HL-60 (cell line): ENCODE results near the gene VOPP1.
"Not testable (repeated sequence)": the region's sequence is repeated elsewhere in the genome, so short reads cannot be mapped to it uniquely, and the experiment has no call there.

Experiments used
- CTCF ChIP-seq: IDR thresholded peaks from one replicate; pipeline ENCODE4 v1.5.1; 2011; ENCODE audit warnings: low read length, control low read depth, inconsistent platforms; ENCODE audit not compliant: insufficient read depth
- POLR2AphosphoS5 ChIP-seq: IDR thresholded peaks from 2 replicates; pipeline ENCODE4 v1.6.1; 2012; ENCODE audit warnings: low read depth

GRCh38 chr7:55510206-55510605, 62.1 kb downstream of the VOPP1 start:
- TF ChIP-seq CTCF, POLR2AphosphoS5: not testable (repeated sequence)
